OCI-M2 (cell line): ENCODE data around the gene KRTAP27-1.

ENCODE experiments used
- DNase-seq: peaks from one replicate; lab custom pipeline; 2025; ENCODE audit not compliant: unreplicated experiment; lab: John Stamatoyannopoulos, UW

Gene KRTAP27-1

GRCh38 chr21:30305136-30305535, 32.4 kb downstream of the KRTAP27-1 start:
- DNase-seq: no peak

GRCh38 chr21:30289215-30289614, 48.3 kb downstream of the KRTAP27-1 start, which contains the start of gene KRTAP25-1:
KRTAP25-1 (minus strand) TSS chr21:30289514; CDS start chr21:30289490, 24 bp downstream.
- no peak for DNase-seq
